ENCODE measurements around the gene ZNF579.
"Not testable (repeated sequence)": the region's sequence is repeated elsewhere in the genome, so short reads cannot be mapped to it uniquely, and the experiment has no call there.

Gene ZNF579

DNA sequence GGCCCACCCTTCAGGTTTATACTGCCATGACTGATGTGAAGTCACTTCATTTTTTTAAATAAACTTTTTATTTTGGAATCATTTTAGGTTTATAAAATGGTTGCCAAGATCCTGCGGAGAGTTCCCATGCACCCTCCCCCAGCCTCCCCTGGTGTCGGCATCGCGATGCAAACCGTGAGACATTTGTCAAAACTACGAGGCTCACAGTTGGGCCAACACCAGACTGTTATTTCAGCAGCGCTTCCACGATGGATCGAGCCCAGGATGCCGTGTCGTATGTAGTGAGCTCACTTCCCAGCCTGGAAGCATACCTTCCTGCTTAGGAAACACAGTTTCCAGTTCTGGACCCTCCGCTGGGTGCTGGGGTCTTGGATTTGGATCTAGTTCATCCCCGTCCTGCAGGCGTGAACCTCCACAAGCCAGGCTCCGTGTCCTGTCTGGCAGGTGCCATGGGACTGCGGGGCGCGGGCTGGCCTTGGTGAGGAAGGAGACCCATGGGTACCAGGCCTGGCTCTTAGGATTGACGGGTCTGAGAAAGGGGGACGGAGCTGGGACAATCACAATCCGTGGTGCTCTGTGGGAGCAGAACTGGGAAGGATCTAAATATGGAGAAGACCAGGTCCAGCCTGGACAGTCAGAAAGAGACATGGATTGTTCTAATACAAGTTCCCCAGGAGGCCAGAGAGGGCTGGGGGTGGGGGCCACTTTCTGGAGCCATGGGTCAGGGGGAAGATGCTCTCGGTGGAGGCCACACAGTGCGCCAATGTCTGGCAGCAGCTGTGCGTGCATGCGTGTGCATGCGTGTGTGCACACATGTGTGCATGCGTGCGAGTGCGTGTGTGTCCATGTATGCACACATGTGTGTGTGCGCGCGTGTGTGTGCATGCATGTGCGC is 41.3 kb downstream of the ZNF579 start:
- no peak for DNase-seq

DNA sequence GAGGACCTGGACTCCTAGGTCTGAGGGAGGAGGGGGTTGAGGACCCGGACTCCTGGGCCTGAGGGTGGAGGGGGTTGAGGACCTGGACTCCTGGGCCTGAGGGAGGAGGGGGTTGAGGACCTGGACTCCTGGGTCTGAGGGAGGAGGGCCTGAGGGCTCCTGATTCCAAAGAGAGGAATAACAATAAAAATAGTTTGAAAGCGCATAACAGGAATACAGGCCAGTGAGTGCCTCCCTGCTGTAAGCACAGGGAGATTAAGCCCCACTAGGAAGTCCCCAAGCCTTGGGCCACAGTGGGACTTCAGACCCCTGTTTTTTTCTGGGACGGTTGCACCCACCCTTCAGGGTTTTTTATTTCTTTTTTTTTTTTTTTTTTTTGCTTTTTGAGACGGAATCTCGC is 42.5 kb downstream of the ZNF579 start:
- no peak for DNase-seq

- no peak for DNase-seq
Observed at GRCh38 chr19:55537741-55538111, 42.9 kb downstream of the ZNF579 start.

- peak; percentile 25 for DNase-seq
Observed at GRCh38 chr19:55536951-55537740, 43.5 kb downstream of the ZNF579 start, which contains the start of gene SBK2. Gene SBK2 (minus strand): TSS chr19:55537133. CDS start chr19:55536294, 839 bp downstream.

DNA sequence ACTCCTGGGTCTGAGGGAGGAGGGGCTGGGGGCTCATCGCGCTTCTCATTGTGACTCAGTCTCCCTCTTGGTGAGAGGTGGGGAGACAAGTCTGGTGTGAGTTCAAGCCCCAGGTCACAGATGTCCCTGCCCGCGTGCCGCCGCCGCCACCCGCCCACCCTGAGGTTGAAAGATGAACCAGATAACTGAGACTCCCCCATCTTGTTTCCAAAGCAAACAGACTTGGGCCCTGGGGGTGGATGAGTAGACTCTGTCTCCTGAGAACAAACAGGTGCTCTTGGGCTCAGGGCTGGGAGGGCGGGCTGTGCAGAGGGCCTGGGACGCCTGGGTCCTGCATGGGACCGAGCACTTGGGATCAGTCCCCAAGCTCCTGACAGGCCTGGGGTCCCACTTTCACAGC is 44.3 kb downstream of the ZNF579 start:
- DNase-seq = no peak

DNA sequence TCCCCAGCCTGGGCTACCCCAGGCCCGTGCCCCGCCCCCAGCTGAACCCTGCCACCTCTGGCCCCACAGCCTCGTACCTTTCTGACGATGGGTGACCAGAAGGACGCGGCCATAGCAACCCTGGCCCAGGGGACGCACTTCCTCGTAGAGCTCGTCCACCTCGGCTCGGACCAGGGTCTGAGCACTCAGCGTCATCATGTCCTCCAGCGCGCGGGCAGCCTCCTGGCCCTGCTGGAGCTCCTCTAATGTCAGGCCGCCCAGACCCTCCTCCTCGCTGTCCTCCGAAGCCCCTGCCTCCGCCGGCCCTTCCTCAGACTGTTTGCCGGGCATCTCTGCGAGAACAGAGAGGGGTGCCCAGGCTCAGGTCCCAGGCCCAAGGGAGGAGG is 44.7 kb downstream of the ZNF579 start:
- no peak for DNase-seq

GRCh38 chr19:55535173-55535964 is 45.3 kb downstream of the ZNF579 start:
- DNase-seq = no peak

- not testable (repeated sequence) for DNase-seq
Observed at GRCh38 chr19:55534280-55534679, 46.4 kb downstream of the ZNF579 start.

GRCh38 chr19:55530996-55531395 is 49.7 kb downstream of the ZNF579 start:
- DNase-seq = no peak

DNA sequence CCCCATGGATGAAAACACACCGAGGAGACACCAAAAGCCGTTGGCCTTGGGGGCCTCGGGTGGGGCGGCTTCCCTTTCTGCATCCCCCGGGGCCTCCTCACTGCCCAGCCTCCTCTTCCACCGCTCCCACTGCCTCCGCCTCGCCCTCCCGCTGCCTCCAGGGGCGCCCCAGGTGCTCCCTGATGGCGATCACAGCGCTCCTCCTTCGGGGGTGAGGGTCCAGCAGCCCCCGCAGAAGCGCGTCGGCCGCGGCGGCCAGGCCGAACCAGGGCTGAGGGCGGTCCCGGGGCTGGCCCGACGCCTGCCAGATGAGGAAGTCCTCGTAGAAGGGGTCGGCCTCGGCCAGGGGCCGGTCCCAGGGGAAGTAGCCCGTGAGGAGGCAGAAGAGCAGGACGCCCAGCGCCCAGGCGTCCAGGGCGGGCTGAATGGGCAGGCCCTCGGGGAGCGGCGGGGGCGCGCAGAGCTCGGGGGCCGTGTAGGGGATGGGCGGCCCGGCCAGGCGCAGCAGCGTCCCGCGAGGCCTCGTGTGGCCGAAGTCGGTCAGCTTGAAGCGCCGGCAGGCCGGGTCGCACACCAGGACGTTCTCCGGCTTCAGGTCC is 50.9 kb downstream of the ZNF579 start:
- no peak for DNase-seq

- DNase-seq = peak; percentile 98
Observed at GRCh38 chr19:55528030-55528803, 52.4 kb downstream of the ZNF579 start.

DNA sequence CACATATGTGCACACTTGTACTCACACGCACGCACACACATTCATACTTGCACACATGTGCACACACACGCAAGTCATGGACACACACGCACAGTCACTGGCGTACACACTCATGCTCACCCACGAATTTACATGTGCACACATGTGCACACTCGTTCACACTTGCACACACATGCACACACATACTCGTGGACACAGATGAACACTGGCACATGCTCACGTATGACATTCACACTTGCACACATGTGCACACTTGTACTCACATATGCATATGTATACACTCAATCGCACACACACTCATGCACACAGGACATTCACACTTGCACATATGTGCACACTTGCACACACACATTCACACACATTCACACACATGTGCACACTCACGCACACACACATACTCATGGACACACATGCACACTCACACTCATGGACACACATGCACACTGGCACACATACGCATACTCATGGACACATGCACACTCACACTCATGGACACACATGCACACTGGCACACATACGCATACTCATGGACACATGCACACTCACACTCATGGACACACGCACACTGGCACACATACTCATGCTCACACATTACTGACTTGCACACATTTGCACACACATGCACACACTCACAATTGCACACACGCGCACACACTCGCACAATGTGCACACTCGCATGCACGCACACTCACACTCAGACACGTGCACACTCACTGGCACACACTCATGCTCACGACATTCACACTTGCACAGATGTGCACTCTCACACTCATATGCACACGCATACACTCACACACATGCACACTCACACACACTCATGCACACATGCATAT is 53.2 kb downstream of the ZNF579 start:
- no peak for DNase-seq
